Ammon's horn (tissue), 1 donor: ENCODE data around the gene SPIN1.

Experiments used
- DNase-seq: peaks from one replicate; pipeline ENCODE4 v3.0.0-alpha.2; 2016; ENCODE audit warnings: low spot score

The SPIN1 gene

GRCh38 chr9:88498880-88499279 lies 110.6 kb downstream of the SPIN1 start:
- DNase-seq, result no peak

GRCh38 chr9:88501086-88501485 lies 112.8 kb downstream of the SPIN1 start:
- DNase-seq, result no peak

- DNase-seq, result no peak
Observed at GRCh38 chr9:88502552-88503034, 114.3 kb downstream of the SPIN1 start.

- DNase-seq, result no peak
Observed at GRCh38 chr9:88503081-88503844, 115.0 kb downstream of the SPIN1 start.

GRCh38 chr9:88503845-88504764 lies 115.9 kb downstream of the SPIN1 start:
- no peak for DNase-seq

- no peak for DNase-seq
Observed at GRCh38 chr9:88508326-88508725, 120.1 kb downstream of the SPIN1 start.

- DNase-seq, result no peak
Observed at GRCh38 chr9:88511906-88512305, 123.7 kb downstream of the SPIN1 start.

- DNase-seq, result no peak
Observed at GRCh38 chr9:88514247-88514646, 126.0 kb downstream of the SPIN1 start.

GRCh38 chr9:88521308-88521707 lies 133.1 kb downstream of the SPIN1 start:
- DNase-seq, result peak; percentile 47

- DNase-seq, result no peak
Observed at GRCh38 chr9:88522360-88522759, 134.1 kb downstream of the SPIN1 start.

GRCh38 chr9:88523056-88523455 lies 134.8 kb downstream of the SPIN1 start:
- DNase-seq, result no peak

- DNase-seq, result no peak
Observed at GRCh38 chr9:88524911-88525310, 136.7 kb downstream of the SPIN1 start.

GRCh38 chr9:88527618-88528017 lies 139.4 kb downstream of the SPIN1 start:
- DNase-seq, result no peak
